GM10847 (cell line): ENCODE data around the gene CHD2.

Experiments used
- POLR2A ChIP-seq: IDR thresholded peaks from 2 replicates; pipeline ENCODE4 v1.6.1; 2011; ENCODE audit not compliant: insufficient read length; ENCODE audit errors: extremely low read depth

CHD2 gene

DNA sequence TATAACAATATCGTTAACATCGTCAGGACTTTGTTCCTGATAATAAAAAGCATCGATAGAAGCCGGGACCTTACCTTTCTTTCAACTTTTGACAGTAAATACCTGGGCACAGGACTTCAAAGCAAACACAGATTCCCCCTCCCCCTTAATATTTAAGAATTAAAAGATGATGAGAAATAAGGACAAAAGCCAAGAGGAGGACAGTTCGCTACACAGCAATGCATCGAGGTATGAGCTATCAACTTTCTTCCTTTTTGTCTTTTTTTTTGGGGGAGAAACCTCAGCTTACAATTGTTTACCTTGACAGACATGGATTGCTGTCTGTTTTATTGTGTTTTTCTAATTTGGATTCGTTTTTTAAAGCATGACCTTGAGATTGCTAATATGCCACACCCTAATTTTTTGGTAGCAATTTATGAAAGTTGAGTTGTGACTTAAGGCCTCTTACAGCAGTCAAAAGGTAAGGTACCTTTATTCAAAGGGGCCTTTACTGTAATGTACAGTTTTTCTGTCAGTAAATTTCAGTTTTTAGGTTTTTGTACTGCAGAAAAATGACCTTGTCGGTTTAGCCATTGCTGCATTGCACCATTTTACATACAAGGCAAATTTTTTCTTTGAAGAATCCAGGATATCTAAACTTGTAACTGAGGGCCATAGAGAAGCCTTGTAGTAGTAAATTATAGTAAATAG lies 1.1 kb downstream of the CHD2 start:
- no peak for TF ChIP-seq POLR2A

DNA sequence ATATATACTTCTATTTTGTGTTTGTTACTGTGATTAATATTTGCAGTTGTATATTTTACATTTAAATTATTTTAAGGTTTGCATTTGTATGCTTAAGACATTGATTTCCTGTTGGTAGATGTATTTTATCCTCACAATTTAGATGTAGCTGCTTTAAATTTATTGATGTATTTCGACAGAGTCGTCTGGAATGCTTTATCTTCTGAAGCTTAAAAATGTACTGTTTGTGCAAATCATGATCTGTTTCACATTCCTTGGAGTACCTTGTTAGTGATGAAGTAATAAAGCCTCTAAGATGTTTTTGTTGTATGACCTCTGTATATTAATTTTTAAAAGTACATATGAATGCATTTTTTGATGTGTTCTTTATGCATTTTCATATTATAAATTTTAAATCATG lies 1.9 kb downstream of the CHD2 start:
- no peak for TF ChIP-seq POLR2A

DNA sequence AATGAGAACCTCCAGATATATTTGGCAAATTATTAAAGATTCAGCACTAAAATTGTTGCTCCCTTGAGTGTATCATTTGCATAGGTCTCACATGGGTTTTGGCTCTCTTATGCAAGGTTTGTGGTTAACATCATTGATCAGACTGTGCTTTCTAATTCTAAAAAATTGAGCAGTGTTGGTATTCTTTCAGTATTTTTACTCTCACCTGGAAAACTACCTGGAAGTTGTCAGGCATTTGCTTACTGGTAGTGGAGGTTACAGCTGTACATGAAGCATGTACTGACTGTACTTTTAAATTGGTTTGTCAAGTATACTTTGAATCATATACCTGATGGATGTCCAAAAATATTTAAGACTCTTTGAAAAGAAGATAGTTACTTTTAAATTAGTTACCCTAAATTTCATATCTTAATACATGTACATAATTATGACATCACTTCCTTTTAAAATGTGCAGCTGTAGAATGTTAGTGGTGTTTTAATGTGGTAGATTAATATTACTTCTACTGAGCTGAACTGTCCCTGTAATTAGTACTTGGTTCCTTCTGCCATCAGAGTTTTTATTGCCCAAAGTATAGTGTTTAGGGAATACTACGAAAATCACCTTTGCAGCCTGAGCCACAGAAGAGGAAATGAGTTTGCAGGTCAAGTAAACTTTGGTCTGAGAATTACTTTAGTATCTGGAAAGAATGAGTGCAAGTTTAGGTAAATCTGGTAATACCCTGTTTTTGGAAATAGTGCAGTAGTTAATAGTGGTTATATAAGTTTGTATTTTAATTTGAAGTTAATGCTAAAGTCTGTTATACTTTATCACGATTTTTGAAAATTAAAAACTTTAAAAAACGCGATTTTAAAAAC lies 2.8 kb downstream of the CHD2 start:
- TF ChIP-seq POLR2A, result no peak

GRCh38 chr15:92903631-92903965 lies 3.5 kb downstream of the CHD2 start:
- no peak for TF ChIP-seq POLR2A

DNA sequence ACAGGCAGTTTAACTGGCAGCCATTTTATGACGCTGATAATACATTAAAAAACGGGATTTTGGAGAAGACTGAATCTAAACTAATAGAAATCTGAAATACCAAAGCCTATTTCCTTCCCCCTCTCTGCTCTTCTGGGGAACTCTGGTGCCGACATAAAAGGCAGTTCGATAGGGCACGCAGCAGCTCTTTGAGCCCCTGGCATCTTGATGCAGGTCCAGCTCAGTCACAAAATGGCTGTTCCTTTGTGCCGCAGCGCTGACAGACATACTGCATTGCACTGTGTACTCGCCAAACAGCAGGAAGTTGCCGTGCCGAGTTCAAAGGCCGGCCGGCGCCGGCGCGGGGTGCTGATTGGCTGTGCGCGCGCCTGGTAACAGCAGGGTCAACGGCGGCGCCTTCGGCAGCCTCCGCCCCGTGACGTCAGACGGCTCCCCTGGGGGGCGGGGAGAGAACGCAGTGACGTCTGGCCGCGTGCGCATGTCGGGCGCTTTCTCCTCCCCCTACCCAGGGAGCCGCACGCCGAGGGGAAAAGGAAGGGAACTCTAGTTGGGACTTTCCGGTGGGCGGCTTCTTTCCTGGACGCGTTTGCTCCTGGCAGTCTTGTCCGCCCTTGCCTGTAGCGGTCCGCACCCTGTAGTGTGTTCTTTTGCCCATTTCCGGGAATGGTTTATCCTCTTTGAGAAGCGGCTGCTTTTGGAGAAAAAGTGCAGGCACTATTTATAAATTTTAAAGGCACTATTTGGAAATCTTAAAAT lies 4.0 kb downstream of the CHD2 start:
- TF ChIP-seq POLR2A, result peak; percentile 86

- TF ChIP-seq POLR2A, result no peak
Observed at GRCh38 chr15:92904722-92905571, 4.8 kb downstream of the CHD2 start.

DNA sequence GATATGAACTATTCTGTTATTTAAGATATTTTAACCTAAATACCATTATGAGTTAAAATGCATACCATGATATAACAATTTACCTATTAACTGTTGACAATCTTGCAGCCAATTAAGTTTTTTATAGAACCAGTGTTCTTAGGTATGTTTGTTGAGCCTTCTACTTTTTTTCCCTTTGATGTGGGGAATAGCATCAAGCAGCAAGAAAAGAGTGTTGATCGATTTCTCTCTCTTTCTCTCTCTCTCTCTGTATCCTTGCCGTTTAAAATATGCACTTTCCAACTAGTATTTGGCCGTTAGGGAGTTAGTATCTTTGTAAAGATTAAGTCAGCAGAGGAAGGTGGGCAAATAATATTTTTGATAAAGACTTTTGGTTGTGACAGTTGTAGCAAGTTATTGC lies 5.9 kb downstream of the CHD2 start:
- no peak for TF ChIP-seq POLR2A

DNA sequence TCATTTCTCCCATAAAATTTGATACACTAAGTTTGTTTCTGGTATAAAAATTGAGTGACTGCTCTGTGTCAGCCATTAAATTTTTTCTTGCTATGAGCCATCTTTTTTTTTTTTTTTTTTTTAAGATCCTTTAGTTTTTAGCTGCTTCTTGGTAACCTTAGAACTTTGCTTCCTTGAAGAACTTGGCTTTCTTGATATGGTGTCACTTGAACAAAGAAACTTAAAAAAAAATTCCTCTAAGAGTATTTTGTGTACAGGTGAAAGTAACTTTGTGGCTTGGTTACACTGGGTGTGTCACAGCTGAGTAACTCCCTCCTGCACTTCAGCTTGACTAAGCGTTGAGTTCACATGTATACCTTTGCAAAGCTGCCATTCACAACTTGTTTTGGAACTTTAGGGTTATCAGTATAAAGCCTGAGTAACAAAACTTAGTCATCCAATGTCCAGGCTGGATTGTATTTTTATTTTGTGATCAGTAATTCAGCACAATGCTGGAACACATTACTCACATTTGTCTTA lies 6.5 kb downstream of the CHD2 start:
- no peak for TF ChIP-seq POLR2A

GRCh38 chr15:92907229-92907628 lies 7.1 kb downstream of the CHD2 start:
- no peak for TF ChIP-seq POLR2A

GRCh38 chr15:92907896-92908712 lies 8.0 kb downstream of the CHD2 start:
- no peak for TF ChIP-seq POLR2A

DNA sequence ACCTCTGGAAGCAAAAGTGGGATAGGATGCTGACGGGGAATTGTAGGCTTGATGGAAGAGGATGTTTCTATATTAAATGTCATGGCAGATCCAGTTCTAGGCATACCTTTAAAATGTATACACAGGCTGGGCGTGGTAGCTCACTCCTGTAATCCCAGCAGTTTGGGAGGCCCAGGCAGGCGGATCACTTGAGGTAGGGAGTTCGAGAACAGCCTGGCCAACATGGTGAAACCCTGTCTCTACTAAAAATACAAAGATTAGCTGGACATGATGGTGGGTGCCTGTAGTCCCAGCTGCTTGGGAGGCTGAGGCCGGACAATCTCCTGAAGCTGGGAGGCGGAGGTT lies 8.6 kb downstream of the CHD2 start:
- no peak for TF ChIP-seq POLR2A

DNA sequence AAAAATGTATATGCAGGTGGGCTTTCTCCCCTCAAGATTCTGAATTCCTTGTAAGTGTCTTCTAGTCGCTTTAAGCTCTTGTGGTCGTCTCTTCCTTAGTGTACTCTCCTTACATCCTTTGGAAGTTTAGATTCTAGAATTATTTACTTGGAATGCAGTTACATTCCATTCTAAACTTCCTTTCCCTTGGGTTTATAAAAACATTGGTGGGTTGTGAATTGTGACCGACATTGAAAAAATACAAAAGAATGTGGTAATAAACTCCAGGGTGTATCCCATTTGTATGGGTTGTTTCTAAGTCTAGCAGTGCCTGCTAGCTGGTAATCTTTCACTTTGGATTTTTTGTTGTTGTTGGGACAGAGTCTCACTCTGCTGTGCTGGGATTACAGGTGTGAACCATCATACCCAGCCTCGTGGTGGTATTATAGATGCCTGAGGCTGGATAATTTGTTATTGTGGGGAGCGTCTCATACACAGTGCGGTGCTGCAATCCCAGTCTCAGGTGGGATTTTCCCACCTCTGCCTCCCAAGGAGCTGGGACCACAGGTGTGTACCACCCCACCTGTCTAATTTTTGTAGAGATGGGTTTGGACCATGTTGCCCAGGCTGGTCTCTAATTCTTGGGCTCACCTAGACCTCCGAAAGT lies 9.1 kb downstream of the CHD2 start:
- TF ChIP-seq POLR2A, result no peak

GRCh38 chr15:92910451-92910850 lies 10.3 kb downstream of the CHD2 start:
- no peak for TF ChIP-seq POLR2A

GRCh38 chr15:92914103-92914499 lies 14.0 kb downstream of the CHD2 start:
- no peak for TF ChIP-seq POLR2A

DNA sequence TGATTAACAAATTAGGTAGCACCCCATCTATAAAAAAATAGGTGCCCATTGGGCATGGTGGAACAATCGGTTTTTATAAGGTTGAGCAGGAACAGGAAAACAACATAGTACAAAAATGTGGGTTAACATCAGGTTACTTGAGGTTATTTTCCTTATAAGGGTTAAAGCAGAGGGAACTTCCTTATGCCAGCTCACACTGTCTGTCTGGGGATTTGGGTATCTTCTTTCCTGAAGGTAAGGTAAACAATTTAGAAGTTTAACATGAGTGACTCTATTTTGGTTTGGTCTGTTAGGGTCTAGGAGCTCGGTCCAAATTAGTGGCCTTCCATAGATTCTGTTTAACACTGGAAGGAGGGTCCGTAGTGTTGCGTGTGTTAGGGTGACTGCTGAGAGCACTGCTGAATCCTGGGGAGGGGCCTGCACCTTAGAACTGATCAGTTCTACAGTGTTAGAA lies 14.7 kb downstream of the CHD2 start:
- no peak for TF ChIP-seq POLR2A
